Pancreas (tissue), 10 donors: Measurements from ENCODE around the gene RAPGEF6. TPM values are rescaled to one million over a fixed set of nuclear protein-coding genes. Genes with fewer than 3 reads are reported as not detected.

ENCODE experiments used
- ATAC-seq, 4 donors: fragments of 200-7000 bp; cut with Tn5 transposase; one replicate each; pipeline versions ENCODE4 v1.8.0 to v1.9.1; 2020; ENCODE audit warnings: mild to moderate bottlenecking in 4 of 4, moderate library complexity in 4 of 4
- DNase-seq, 6 donors: peaks; one replicate each; pipeline ENCODE4 v3.0.0-alpha.2; 2020
- FAIRE-seq: peaks from 2 replicates; lab custom pipeline; 2012; peaks lifted over from hg19 to GRCh38; lab: Jason Lieb, UNC
- H3K27ac ChIP-seq, 4 donors: fragments of 200-600 bp; sonication (generic); 1 replicate in 3 of 4; 2 replicates in 1 of 4; pipeline versions ENCODE4 v1.5.0 to v1.8.0; 2020
- H3K27me3 ChIP-seq, 4 donors: fragments of 200-600 bp; one replicate each; pipeline ENCODE4 v1.8.0; 2021
- H3K36me3 ChIP-seq, 3 donors: fragments of 200-600 bp; sonication (generic) in 1 of 3; one replicate each; pipeline versions ENCODE4 v1.5.0 to v1.8.0; 2020 to 2021
- H3K4me1 ChIP-seq, 3 donors: fragments of 200-600 bp; one replicate each; pipeline ENCODE4 v1.8.0; 2021
- H3K4me3 ChIP-seq, 4 donors: fragments of 200-600 bp; sonication (generic) in 2 of 4; one replicate each; pipeline versions ENCODE4 v1.5.0 to v1.8.0; 2020 to 2021
- H3K9me3 ChIP-seq, 4 donors: fragments of 200-600 bp; one replicate each; pipeline ENCODE4 v1.8.0; 2021
- WGBS, 2 donors: extraction: QIAGEN DNeasy Blood & Tissue Kit; methylation state at CpG; one replicate each; pipeline ENCODE4 v1.1.7; 2013; 5-methylcytosine and 5-hydroxymethylcytosine counted together
- intact Hi-C, 3 donors: fragments of 100-400 bp; cut with DNase I; formaldehyde crosslinking; loops; one replicate each; pipeline versions ENCODE4 v1.11.1 to v1.14.2; 2022
- polyA plus RNA-seq, 2 donors: library from polyadenylated mRNA; stranded (reverse); fragments of 200-250 nt; gene quantifications; one replicate each; pipeline ENCODE4 v1.2.3, GENCODE V29; 2013
- total RNA-seq, 6 donors: library from RNA; stranded (reverse); fragmentation: NEBNext Ultra II Directional in 4 of 6; extraction: Animal tissue kit (Norgen Biotek cat#: 25700) in 4 of 6; gene quantifications; one replicate each; pipeline versions ENCODE4 v1.2.1 to v1.2.4, GENCODE V29; 2021 to 2023
- TF ChIP-seq, protein P1 (sequence below), 4 donors: fragments of 200-600 bp; sonication (generic) in 3 of 4; IDR thresholded peaks; one replicate each; pipeline versions ENCODE4 v1.5.0 to v1.8.0; 2021; ENCODE audit warnings: antibody characterized with exemption in 4 of 4
- donor health status: healthy with polysubstance abuse.
- donor health status: DM: no; HTN: no; CAD: no; lungs with moderate emphysema.
- donor health status: DM: no; HTN: no; CAD: no.
- donor health status: control.
- donor health status: control.
- donor health status: Bipolar disorder and iron deficiency.
- donor health status: DM: yes; HTN: yes; CAD: no.
- donor health status: DM: no; HTN: no; CAD: no.
- donor health status: DM: no; HTN: no; CAD: no.
- donor health status: DM: yes; HTN: yes; CAD: no.

Gene RAPGEF6
- total and polyA plus RNA-seq, 8 donors = 1.7 to 13.2 (median 6.7) TPM

GRCh38 chr5:131417240-131417869 is 217.7 kb downstream of the RAPGEF6 start:
- Histone ChIP-seq H3K4me1 (no peaks in the 10 kb centered on the region), H3K4me3 (no peak overlapping the region), H3K27ac (no peak overlapping the region), H3K36me3 (no peaks in the 10 kb centered on the region), H3K27me3 (no peaks in the 10 kb centered on the region), H3K9me3 (no peaks in the 10 kb centered on the region)
- peak in 3 of 4 donors; percentile 84 to 92 (median 86) for ATAC-seq
- 11 to 15% methylated on average over 7 of the region's 7 CpGs for WGBS, 2 donors
- DNase-seq = peak; percentile 40 to 91 (median 67)
- TF ChIP-seq, protein P1, sequence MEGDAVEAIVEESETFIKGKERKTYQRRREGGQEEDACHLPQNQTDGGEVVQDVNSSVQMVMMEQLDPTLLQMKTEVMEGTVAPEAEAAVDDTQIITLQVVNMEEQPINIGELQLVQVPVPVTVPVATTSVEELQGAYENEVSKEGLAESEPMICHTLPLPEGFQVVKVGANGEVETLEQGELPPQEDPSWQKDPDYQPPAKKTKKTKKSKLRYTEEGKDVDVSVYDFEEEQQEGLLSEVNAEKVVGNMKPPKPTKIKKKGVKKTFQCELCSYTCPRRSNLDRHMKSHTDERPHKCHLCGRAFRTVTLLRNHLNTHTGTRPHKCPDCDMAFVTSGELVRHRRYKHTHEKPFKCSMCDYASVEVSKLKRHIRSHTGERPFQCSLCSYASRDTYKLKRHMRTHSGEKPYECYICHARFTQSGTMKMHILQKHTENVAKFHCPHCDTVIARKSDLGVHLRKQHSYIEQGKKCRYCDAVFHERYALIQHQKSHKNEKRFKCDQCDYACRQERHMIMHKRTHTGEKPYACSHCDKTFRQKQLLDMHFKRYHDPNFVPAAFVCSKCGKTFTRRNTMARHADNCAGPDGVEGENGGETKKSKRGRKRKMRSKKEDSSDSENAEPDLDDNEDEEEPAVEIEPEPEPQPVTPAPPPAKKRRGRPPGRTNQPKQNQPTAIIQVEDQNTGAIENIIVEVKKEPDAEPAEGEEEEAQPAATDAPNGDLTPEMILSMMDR (IDR thresholded peaks at IDR 0.05) = peak; percentile 65 to 84 (median 74)
- no peak for FAIRE-seq
- intact Hi-C loops = no loop called here

DNA sequence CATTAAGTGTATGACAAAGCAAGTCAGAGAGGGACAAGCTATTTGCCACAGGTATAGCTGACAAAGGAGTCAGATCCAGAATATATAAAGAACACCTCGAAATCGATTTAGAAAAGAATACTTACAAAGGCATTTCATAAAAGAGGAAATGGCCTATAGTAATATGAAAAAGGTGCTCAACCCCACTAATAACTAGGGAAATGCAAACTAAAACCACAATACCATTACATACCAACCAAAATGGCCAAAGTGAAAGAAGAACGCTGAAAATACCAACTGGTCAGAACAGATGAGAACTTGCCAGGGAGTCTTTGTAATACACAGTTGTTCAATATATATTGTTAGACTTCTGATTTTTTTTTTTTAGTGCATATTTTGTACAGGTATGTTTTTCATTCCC is 218.3 kb downstream of the RAPGEF6 start:
- no peaks in the 10 kb centered on the region for H3K27me3 ChIP-seq
- 44 to 52% methylated on average over 3 of the region's 3 CpGs for WGBS, 2 donors
- H3K36me3 ChIP-seq = no peaks in the 10 kb centered on the region
- DNase-seq (no peak), FAIRE-seq (no peak), ATAC-seq (no peak)
- H3K4me3 ChIP-seq = no peak overlapping the region
- no peak overlapping the region for H3K27ac ChIP-seq
- no peaks in the 10 kb centered on the region for H3K9me3 ChIP-seq
- TF ChIP-seq, protein P1 (IDR thresholded peaks at IDR 0.05) = no peak
- intact Hi-C loops = no loop called here
- no peaks in the 10 kb centered on the region for H3K4me1 ChIP-seq

DNA sequence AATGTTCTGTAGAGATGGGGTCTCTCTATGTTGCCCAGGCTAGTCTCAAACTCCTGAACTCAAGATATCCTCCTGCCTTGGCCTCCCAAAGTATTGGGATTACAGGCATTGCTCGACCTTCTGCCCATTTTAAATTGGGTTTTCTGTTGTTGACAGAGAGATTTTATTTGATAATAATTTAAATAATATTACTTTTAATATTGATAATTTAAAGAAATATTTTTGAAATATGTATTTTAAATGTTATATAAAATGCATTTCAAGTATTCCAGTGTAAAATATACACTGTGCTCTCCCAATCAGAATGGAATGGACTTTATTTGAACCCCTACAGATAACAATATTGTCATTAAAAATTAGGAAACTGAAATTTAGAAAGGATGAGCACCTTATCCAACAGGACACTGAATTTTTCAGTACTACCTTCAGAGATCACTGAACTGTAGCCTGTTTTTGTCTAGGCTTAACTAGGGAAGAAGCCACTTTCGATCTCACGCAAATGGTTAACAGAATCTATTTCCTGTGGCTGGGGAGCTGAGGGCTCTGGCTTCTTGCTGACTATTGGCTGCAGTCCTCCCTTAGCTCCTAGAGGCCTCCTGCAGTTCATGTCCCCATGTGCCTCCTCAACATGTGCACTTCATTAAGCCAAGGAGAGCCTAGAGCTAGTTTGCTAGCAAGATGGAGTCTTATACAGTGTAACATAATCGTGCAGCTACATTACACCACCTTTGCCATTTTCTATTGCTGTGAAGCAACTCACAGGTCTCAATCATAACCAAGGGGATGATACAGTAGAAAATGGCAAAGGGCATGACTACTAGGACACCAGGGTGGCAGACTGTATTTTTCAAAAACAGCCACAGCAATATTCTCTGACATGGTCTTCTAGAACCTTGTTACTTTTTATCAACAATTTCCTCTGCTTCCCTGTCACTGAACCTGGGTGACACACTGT is 221.1 kb downstream of the RAPGEF6 start:
- ATAC-seq (no peak), DNase-seq (no peak), FAIRE-seq (no peak)
- Histone ChIP-seq H3K36me3 (no peaks in the 10 kb centered on the region), H3K4me1 (no peaks in the 10 kb centered on the region), H3K27me3 (no peaks in the 10 kb centered on the region), H3K27ac (no peak overlapping the region), H3K4me3 (no peak overlapping the region), H3K9me3 (no peaks in the 10 kb centered on the region)
- 91 to 92% methylated on average over 4 of the region's 4 CpGs for WGBS, 2 donors
- TF ChIP-seq, protein P1 (IDR thresholded peaks at IDR 0.05) = no peak
- intact Hi-C loops = no loop called here

DNA sequence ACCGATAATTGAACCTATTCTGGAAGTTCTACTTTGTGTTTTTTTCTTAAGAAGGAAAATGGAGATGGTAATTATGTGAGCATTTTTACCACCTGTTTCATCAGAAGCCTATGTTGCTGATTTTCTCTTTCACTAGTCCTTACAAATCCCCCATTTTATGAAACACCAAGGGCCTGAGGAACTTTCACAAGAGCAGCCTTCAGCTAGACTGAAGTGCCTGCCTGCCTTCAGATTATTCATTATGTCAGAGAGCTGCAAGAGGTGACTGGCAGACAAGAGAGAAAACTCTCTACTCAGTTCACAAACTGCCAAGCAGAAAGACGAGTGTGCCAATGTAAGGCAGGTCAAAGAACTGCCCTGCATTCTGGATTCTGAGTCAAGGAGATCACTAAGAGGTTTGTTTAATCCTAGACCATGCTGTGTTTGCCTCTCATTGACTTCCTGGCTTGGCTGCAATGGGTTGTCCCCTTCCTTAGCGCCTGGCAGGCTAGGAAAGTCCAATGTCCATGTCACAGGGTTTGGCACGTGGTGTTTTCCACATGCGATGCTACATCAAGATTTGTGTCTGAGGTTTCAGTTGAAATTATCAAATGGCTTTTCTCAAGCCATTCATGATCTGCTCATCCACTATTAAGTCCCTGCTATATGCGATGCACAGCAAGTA is 227.9 kb downstream of the RAPGEF6 start:
- peaks cover 0 to 5% (median 0%) of the 10 kb centered on the region in 3 donors for H3K4me1 ChIP-seq
- TF ChIP-seq, protein P1 (IDR thresholded peaks at IDR 0.05) = no peak
- 54 to 58% methylated on average over 6 of the region's 6 CpGs for WGBS, 2 donors
- no peaks in the 10 kb centered on the region for H3K36me3 ChIP-seq
- H3K4me3 ChIP-seq = no peak overlapping the region
- ATAC-seq (peak; percentile 70 to 83 (median 76)), FAIRE-seq (no peak), DNase-seq (peak in 2 of 6 donors; percentile 20 to 40)
- intact Hi-C loops = loop anchor here in 1 of 3 donors (10.0 kb wide), 1 partner anchor 232 kb away; the partner anchor contains the start of gene LYRM7
- no peaks in the 10 kb centered on the region for H3K27me3 ChIP-seq
- no peak overlapping the region for H3K27ac ChIP-seq
- H3K9me3 ChIP-seq = no peaks in the 10 kb centered on the region
